H9 (cell line): ENCODE data around the gene PITPNM2. TPM values are rescaled to one million over a fixed set of nuclear protein-coding genes. Genes with fewer than 3 reads are reported as not detected.

Source experiments
- DNase-seq: peaks from one replicate; pipeline ENCODE4 v3.0.0-alpha.2; 2017
- H2AFZ ChIP-seq: one replicate; pipeline ENCODE4 v1.6.1; 2013; ENCODE audit warnings: mild to moderate bottlenecking, low read length, control low read depth, moderate library complexity
- H2AK5ac ChIP-seq: 2 replicates; pipeline ENCODE4 v1.6.1; 2013; ENCODE audit warnings: low read length, control low read depth, mixed read lengths; ENCODE audit not compliant: insufficient read length
- H2BK120ac ChIP-seq: one replicate; pipeline ENCODE4 v1.6.1; 2013; ENCODE audit warnings: low read depth, mild to moderate bottlenecking, low read length, control low read depth, inconsistent platforms; ENCODE audit not compliant: poor library complexity, severe bottlenecking
- H2BK12ac ChIP-seq: 2 replicates; pipeline ENCODE4 v1.6.1; 2013; ENCODE audit warnings: low read length, control low read depth, mixed read lengths, low read depth; ENCODE audit not compliant: insufficient read length
- H2BK15ac ChIP-seq: 2 replicates; pipeline ENCODE4 v1.6.1; 2013; ENCODE audit warnings: low read depth, low read length, control low read depth
- H2BK20ac ChIP-seq: one replicate; pipeline ENCODE4 v1.6.1; 2013; ENCODE audit warnings: low read depth, mild to moderate bottlenecking, low read length, control low read depth, inconsistent platforms; ENCODE audit not compliant: poor library complexity, severe bottlenecking
- H2BK5ac ChIP-seq: 2 replicates; pipeline ENCODE4 v1.6.1; 2013; ENCODE audit warnings: low read length, control low read depth, mixed read lengths; ENCODE audit not compliant: insufficient read length
- H3K14ac ChIP-seq: 2 replicates; pipeline ENCODE4 v1.6.1; 2013; ENCODE audit warnings: low read length, control low read depth; ENCODE audit not compliant: insufficient read depth
- H3K18ac ChIP-seq: 2 replicates; pipeline ENCODE4 v1.6.1; 2013; ENCODE audit warnings: low read depth, mild to moderate bottlenecking, mixed read lengths, low read length, control low read depth; ENCODE audit not compliant: insufficient read length
- H3K23ac ChIP-seq: 2 replicates; pipeline ENCODE4 v1.6.1; 2013; ENCODE audit warnings: low read length, control low read depth, mixed read lengths, low read depth; ENCODE audit not compliant: insufficient read length
- H3K23me2 ChIP-seq: 2 replicates; pipeline ENCODE4 v1.6.1; 2013; ENCODE audit warnings: low read depth, mild to moderate bottlenecking, mixed read lengths, low read length, control low read depth; ENCODE audit not compliant: insufficient read length, poor library complexity, severe bottlenecking
- H3K27ac ChIP-seq: 2 replicates; pipeline ENCODE4 v1.5.1; 2013; ENCODE audit warnings: low read length, control low read depth, mixed read lengths, low read depth; ENCODE audit not compliant: insufficient read length
- H3K27me3 ChIP-seq: 2 replicates; pipeline ENCODE4 v1.6.1; 2013; ENCODE audit warnings: low read length, control low read depth, inconsistent platforms; ENCODE audit not compliant: insufficient read depth
- H3K4ac ChIP-seq: 2 replicates; pipeline ENCODE4 v1.6.1; 2013; ENCODE audit warnings: low read depth, mild to moderate bottlenecking, control low read depth, inconsistent platforms, low read length, moderate library complexity
- H3K4me1 ChIP-seq: 2 replicates; pipeline ENCODE4 v1.6.1; 2013; ENCODE audit warnings: low read length, control low read depth, inconsistent platforms; ENCODE audit not compliant: insufficient read depth
- H3K4me2 ChIP-seq: 2 replicates; pipeline ENCODE4 v1.6.1; 2013; ENCODE audit warnings: low read length, control low read depth, mixed read lengths; ENCODE audit not compliant: insufficient read length, insufficient read depth
- H3K56ac ChIP-seq: 2 replicates; pipeline ENCODE4 v1.6.1; 2013; ENCODE audit warnings: low read depth, mild to moderate bottlenecking, mixed read lengths, low read length, control low read depth; ENCODE audit not compliant: insufficient read length
- H3K79me1 ChIP-seq: 2 replicates; pipeline ENCODE4 v1.6.1; 2013; ENCODE audit warnings: low read depth, mild to moderate bottlenecking, moderate library complexity, low read length, control low read depth, inconsistent platforms; ENCODE audit not compliant: insufficient read depth, poor library complexity, severe bottlenecking
- H3K79me2 ChIP-seq: 2 replicates; pipeline ENCODE4 v1.6.1; 2013; ENCODE audit warnings: low read length, control low read depth, inconsistent platforms; ENCODE audit not compliant: insufficient read depth
- H3K9ac ChIP-seq: 2 replicates; pipeline ENCODE4 v1.6.1; 2013; ENCODE audit warnings: low read length, control low read depth, mixed read lengths; ENCODE audit not compliant: insufficient read length; ENCODE audit errors: extremely low read depth
- H3K9me3 ChIP-seq: one replicate; pipeline ENCODE4 v1.6.1; 2013; ENCODE audit warnings: low read depth, low read length, inconsistent platforms; ENCODE audit not compliant: control insufficient read depth
- H3T11ph ChIP-seq: one replicate; pipeline ENCODE4 v1.6.1; 2013; ENCODE audit warnings: mild to moderate bottlenecking, low read length, control low read depth, inconsistent platforms
- H4K20me1 ChIP-seq: one replicate; pipeline ENCODE4 v1.6.1; 2013; ENCODE audit not compliant: control insufficient read depth, insufficient read length, insufficient read depth
- H4K5ac ChIP-seq: 2 replicates; pipeline ENCODE4 v1.6.1; 2013; ENCODE audit warnings: low read depth, mild to moderate bottlenecking, mixed read lengths, low read length, control low read depth; ENCODE audit not compliant: insufficient read length
- H4K8ac ChIP-seq: replicated peaks from 2 replicates; pipeline ENCODE4 v1.6.1; 2013; ENCODE audit warnings: low read length, control low read depth, mixed read lengths, low read depth; ENCODE audit not compliant: insufficient read length
- H4K91ac ChIP-seq: 2 replicates; pipeline ENCODE4 v1.6.1; 2013; ENCODE audit warnings: low read depth, mild to moderate bottlenecking, moderate library complexity, mixed read lengths, low read length, control low read depth; ENCODE audit not compliant: insufficient read length
- H3K27ac Mint-ChIP-seq, 3 experiments: 2 replicates in 2 of 3; 3 replicates in 1 of 3; pipeline ENCODE4 v1.8.0; 2020 to 2021; ENCODE audit warnings: mixed read lengths in 3 of 3, mild to moderate bottlenecking in 1 of 3, moderate library complexity in 1 of 3
- H3K27me3 Mint-ChIP-seq: 2 replicates; pipeline ENCODE4 v1.8.0; 2021; ENCODE audit warnings: low read depth, mild to moderate bottlenecking, moderate library complexity, mixed read lengths
- H3K36me3 Mint-ChIP-seq, 3 experiments: 2 replicates in 2 of 3; 3 replicates in 1 of 3; pipeline ENCODE4 v1.8.0; 2020 to 2021; ENCODE audit warnings: low read depth in 3 of 3, mixed read lengths in 3 of 3; ENCODE audit not compliant: insufficient read depth in 1 of 3
- H3K4me1 Mint-ChIP-seq, 2 experiments: 2 replicates each; pipeline ENCODE4 v1.8.0; 2020; ENCODE audit warnings: mixed read lengths in 2 of 2
- H3K4me3 Mint-ChIP-seq, 2 experiments: 2 replicates in 1 of 2; 3 replicates in 1 of 2; pipeline ENCODE4 v1.8.0; 2020 to 2021; ENCODE audit warnings: mild to moderate bottlenecking in 2 of 2, mixed read lengths in 2 of 2, moderate library complexity in 1 of 2
- H3K9me3 Mint-ChIP-seq, 2 experiments: 2 replicates in 1 of 2; 3 replicates in 1 of 2; pipeline ENCODE4 v1.8.0; 2020; ENCODE audit warnings: mild to moderate bottlenecking in 2 of 2, mixed read lengths in 2 of 2, moderate library complexity in 1 of 2
- WGBS: extraction: QIAGEN DNeasy Blood & Tissue Kit; methylation state at CpG from one replicate; pipeline ENCODE4 v1.1.7; 2013; ENCODE audit warnings: missing lambda C conversion rate, low lambda C conversion rate, mixed read lengths; ENCODE audit not compliant: insufficient read length; ENCODE audit errors: extremely low coverage; 5-methylcytosine and 5-hydroxymethylcytosine counted together
- total RNA-seq: library from RNA; stranded (reverse); gene quantifications from 2 replicates; pipeline ENCODE4 v1.2.1, GENCODE V29; 2021
- TF ChIP-seq, protein P1 (sequence below): fragments of 200-600 bp; sonication (generic); conservative IDR thresholded peaks from 3 replicates; pipeline ENCODE4 v1.8.0; 2021; ENCODE audit warnings: antibody characterized with exemption, mild to moderate bottlenecking

PITPNM2 gene
- total RNA-seq, 1 experiment from 2014 or later: 1.2 TPM

DNA sequence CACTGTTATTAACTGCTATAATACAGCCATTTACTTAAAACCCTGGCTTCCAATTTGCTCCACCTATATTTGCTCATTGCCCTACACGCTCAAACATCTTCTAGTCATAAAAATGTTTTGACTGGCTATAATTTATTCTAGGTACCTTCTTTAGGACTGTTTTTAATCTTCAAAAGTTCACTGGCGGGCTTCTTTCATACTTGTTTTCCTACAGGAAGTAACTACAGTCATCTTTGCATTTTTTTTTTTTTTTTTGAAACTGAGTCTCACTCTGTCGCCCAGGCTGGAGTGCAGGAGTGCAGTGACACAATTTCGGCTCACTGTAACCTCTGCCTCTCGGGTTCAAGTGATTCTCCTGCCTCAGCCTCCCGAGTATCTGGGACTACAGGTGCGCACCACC lies 49.5 kb upstream of the PITPNM2 start:
- H3K14ac ChIP-seq: no peak overlapping the region
- H4K20me1 ChIP-seq: no peaks in the 10 kb centered on the region
- no peak overlapping the region for H4K8ac ChIP-seq
- no peaks in the 10 kb centered on the region for H3K27me3 Mint-ChIP-seq
- no peak overlapping the region for H2AK5ac ChIP-seq
- H2BK15ac ChIP-seq: no peak overlapping the region
- no peak overlapping the region for H2BK120ac ChIP-seq
- no peak overlapping the region for H3K4me3 Mint-ChIP-seq
- no CpG with 5 or more reads among the region's 7 CpGs for WGBS
- no peaks in the 10 kb centered on the region for H3K79me1 ChIP-seq
- H3K4me1 ChIP-seq: no peaks in the 10 kb centered on the region
- H2AFZ ChIP-seq: no peak overlapping the region
- no peak overlapping the region for H2BK5ac ChIP-seq
- no peak overlapping the region for H3K27ac Mint-ChIP-seq
- no peaks in the 10 kb centered on the region for H3K79me2 ChIP-seq
- no peak overlapping the region for H3K4me2 ChIP-seq
- H4K5ac ChIP-seq: no peak overlapping the region
- no peak for DNase-seq
- H4K91ac ChIP-seq: no peak overlapping the region
- H3K4me1 Mint-ChIP-seq: no peaks in the 10 kb centered on the region
- no peak overlapping the region for H3K4ac ChIP-seq
- no peak overlapping the region for H2BK12ac ChIP-seq
- H3K23ac ChIP-seq: no peak overlapping the region
- no peaks in the 10 kb centered on the region for H3K23me2 ChIP-seq
- H3K18ac ChIP-seq: no peak overlapping the region
- TF ChIP-seq, protein P1, sequence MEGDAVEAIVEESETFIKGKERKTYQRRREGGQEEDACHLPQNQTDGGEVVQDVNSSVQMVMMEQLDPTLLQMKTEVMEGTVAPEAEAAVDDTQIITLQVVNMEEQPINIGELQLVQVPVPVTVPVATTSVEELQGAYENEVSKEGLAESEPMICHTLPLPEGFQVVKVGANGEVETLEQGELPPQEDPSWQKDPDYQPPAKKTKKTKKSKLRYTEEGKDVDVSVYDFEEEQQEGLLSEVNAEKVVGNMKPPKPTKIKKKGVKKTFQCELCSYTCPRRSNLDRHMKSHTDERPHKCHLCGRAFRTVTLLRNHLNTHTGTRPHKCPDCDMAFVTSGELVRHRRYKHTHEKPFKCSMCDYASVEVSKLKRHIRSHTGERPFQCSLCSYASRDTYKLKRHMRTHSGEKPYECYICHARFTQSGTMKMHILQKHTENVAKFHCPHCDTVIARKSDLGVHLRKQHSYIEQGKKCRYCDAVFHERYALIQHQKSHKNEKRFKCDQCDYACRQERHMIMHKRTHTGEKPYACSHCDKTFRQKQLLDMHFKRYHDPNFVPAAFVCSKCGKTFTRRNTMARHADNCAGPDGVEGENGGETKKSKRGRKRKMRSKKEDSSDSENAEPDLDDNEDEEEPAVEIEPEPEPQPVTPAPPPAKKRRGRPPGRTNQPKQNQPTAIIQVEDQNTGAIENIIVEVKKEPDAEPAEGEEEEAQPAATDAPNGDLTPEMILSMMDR: no peak
- H3K36me3 Mint-ChIP-seq: peaks cover 27 to 71% (median 56%) of the 10 kb centered on the region in 3 experiments; a peak in 6 of 7 replicates
- no peaks in the 10 kb centered on the region for H3K9me3 ChIP-seq
- H3K9me3 Mint-ChIP-seq: no peaks in the 10 kb centered on the region
- H3K27ac ChIP-seq: no peak overlapping the region
- no peak overlapping the region for H3T11ph ChIP-seq
- H3K9ac ChIP-seq: no peak overlapping the region
- no peak overlapping the region for H3K56ac ChIP-seq
- H3K27me3 ChIP-seq: no peaks in the 10 kb centered on the region
- no peak overlapping the region for H2BK20ac ChIP-seq
